ENCODE data around the gene ANXA6. TPM values are rescaled to one million over a fixed set of nuclear protein-coding genes. Genes with fewer than 3 reads are reported as not detected.

ANXA6 gene
- total RNA-seq, 2 experiments from 2014 or later = 518 to 538 TPM

DNA sequence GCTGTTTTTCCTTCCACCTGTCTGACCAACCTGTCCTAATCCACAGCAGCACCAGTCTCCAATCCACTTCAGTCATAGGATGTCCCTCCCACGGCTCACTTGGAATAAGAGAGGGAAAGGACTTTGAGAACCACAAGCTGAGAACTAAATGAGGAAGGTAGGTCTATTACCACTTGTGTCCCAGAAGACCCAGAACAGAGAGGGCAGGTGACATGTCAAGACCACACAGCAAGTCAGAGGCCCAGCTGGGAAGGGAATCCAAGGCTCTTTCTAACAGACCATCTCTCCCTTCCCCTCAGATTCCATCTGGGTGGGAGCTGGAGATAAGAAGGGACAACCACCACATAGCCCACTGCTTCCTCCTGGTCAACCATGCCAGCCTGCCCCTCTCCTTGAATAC is 14.6 kb downstream of the ANXA6 start:
- peak overlapping the region; percentile 93 for H3K27ac Mint-ChIP-seq
- ATAC-seq (ENCODE audit: low read depth) = no peak
- POLR2A ChIA-PET = interaction anchor here (2.4 to 4.7 kb wide), 3 partner anchors 8 to 17 kb away, joined by 14 to 36 read pairs (median 29); partner anchors contain the start of gene ANXA6
- H3K9me3 Mint-ChIP-seq = no peaks in the 10 kb centered on the region
- peak overlapping the region; percentile 26 for H3K4me3 Mint-ChIP-seq
- H3K36me3 Mint-ChIP-seq = peaks cover 51% of the 10 kb centered on the region
- no peaks in the 10 kb centered on the region for H3K27me3 Mint-ChIP-seq
- H3K4me1 Mint-ChIP-seq = peaks cover 85% of the 10 kb centered on the region
- no peak for DNase-seq

GRCh38 chr5:151141535-151141934 is 16.0 kb downstream of the ANXA6 start:
- POLR2A ChIA-PET = interaction anchor here (0.7 to 4.7 kb wide), 9 partner anchors 10 to 111 kb away, joined by 3 to 36 read pairs (median 6); partner anchors contain the start of genes ANXA6 and GM2A
- Mint-ChIP-seq H3K4me1 (peaks cover 83% of the 10 kb centered on the region), H3K36me3 (peaks cover 58% of the 10 kb centered on the region), H3K4me3 (peak overlapping the region; percentile 77), H3K27ac (peak overlapping the region; percentile 84), H3K27me3 (no peaks in the 10 kb centered on the region), H3K9me3 (no peaks in the 10 kb centered on the region)
- ATAC-seq (ENCODE audit: low read depth) = peak; percentile 92
- no peak for DNase-seq

DNA sequence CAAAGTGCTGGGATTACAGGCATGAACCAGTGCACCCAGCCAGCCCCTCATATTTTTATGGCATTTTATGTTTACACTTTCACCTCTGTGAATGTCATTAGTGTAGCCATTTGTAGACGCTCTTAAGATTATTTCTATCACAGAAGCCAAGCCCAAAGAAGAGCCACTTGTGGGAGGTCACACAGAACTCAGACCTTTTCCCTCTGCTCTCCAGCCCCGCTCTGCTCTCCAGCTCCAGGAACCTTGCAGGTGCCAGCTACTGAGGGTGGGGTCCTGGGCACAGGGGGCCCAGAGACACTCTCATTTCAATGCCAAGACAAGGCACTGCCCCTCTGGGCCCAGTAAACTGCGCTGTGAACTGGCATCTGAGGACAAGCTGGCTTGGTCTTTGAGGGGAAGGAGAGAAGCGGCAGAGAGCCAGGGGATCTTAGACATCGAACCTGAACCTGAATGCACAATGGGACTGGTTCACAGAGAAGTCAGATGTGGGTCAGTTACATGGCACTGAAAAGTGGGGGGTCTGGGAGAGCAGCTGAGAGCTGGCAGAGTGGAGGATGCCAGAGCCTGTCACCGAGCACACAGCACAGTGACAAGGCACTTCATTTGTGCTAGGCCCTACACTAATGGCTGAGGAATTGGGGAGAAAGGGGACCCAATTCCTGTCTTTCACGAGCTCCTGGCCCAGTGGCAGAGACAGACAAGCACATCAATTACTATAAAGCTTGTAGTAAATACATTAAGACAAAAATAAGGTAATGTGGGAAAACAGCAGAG is 16.7 kb downstream of the ANXA6 start:
- H3K27ac Mint-ChIP-seq = peak overlapping the region; percentile 84
- no peaks in the 10 kb centered on the region for H3K27me3 Mint-ChIP-seq
- peaks cover 80% of the 10 kb centered on the region for H3K4me1 Mint-ChIP-seq
- no peaks in the 10 kb centered on the region for H3K9me3 Mint-ChIP-seq
- POLR2A ChIA-PET = interaction anchor here (0.9 to 4.7 kb wide), 7 partner anchors 8 to 90 kb away, joined by 3 to 36 read pairs (median 6); partner anchors contain the start of gene ANXA6
- H3K4me3 Mint-ChIP-seq = peak overlapping the region; percentile 77
- ATAC-seq (ENCODE audit: low read depth) (no peak), DNase-seq (no peak)
- peaks cover 57% of the 10 kb centered on the region for H3K36me3 Mint-ChIP-seq

- DNase-seq = no peak
- Mint-ChIP-seq H3K36me3 (peaks cover 56% of the 10 kb centered on the region), H3K4me1 (peaks cover 70% of the 10 kb centered on the region), H3K9me3 (no peaks in the 10 kb centered on the region), H3K27me3 (no peaks in the 10 kb centered on the region), H3K4me3 (no peak overlapping the region), H3K27ac (peak overlapping the region; percentile 63)
- ATAC-seq (ENCODE audit: low read depth) = no peak
- POLR2A ChIA-PET = interaction anchor here (0.7 to 4.7 kb wide), 2 partner anchors 12 to 14 kb away, joined by 3 to 36 read pairs; no protein-coding TSS in a partner anchor
Measured at GRCh38 chr5:151139646-151140045, 17.9 kb downstream of the ANXA6 start.

- DNase-seq (no peak), ATAC-seq (ENCODE audit: low read depth) (no peak)
- no peaks in the 10 kb centered on the region for H3K27me3 Mint-ChIP-seq
- no peaks in the 10 kb centered on the region for H3K9me3 Mint-ChIP-seq
- peak overlapping the region; percentile 63 for H3K27ac Mint-ChIP-seq
- peak overlapping the region; percentile 19 for H3K4me3 Mint-ChIP-seq
- POLR2A ChIA-PET = interaction anchor here (0.6 to 4.7 kb wide), 3 partner anchors 10 to 13 kb away, joined by 3 to 36 read pairs (median 4); no protein-coding TSS in a partner anchor
- peaks cover 54% of the 10 kb centered on the region for H3K36me3 Mint-ChIP-seq
- H3K4me1 Mint-ChIP-seq = peaks cover 64% of the 10 kb centered on the region
Measured at GRCh38 chr5:151139015-151139414, 18.6 kb downstream of the ANXA6 start.

GRCh38 chr5:151138114-151138513 is 19.5 kb downstream of the ANXA6 start:
- DNase-seq = no peak
- Mint-ChIP-seq H3K27ac (peak overlapping the region; percentile 63), H3K4me3 (peak overlapping the region; percentile 2), H3K9me3 (no peaks in the 10 kb centered on the region), H3K36me3 (peaks cover 51% of the 10 kb centered on the region), H3K27me3 (no peaks in the 10 kb centered on the region), H3K4me1 (peaks cover 60% of the 10 kb centered on the region)
- ATAC-seq (ENCODE audit: low read depth) = no peak
- POLR2A ChIA-PET = interaction anchor here (0.7 kb wide), 1 partner anchor 114 kb away, joined by 3 read pairs; no protein-coding TSS in a partner anchor

- DNase-seq (no peak), ATAC-seq (ENCODE audit: low read depth) (no peak)
- Mint-ChIP-seq H3K27me3 (no peaks in the 10 kb centered on the region), H3K27ac (peak overlapping the region; percentile 63), H3K36me3 (peaks cover 53% of the 10 kb centered on the region), H3K9me3 (no peaks in the 10 kb centered on the region), H3K4me1 (peaks cover 58% of the 10 kb centered on the region), H3K4me3 (no peak overlapping the region)
- POLR2A ChIA-PET = no interaction called here
Measured at GRCh38 chr5:151137067-151137825, 20.3 kb downstream of the ANXA6 start.

DNA sequence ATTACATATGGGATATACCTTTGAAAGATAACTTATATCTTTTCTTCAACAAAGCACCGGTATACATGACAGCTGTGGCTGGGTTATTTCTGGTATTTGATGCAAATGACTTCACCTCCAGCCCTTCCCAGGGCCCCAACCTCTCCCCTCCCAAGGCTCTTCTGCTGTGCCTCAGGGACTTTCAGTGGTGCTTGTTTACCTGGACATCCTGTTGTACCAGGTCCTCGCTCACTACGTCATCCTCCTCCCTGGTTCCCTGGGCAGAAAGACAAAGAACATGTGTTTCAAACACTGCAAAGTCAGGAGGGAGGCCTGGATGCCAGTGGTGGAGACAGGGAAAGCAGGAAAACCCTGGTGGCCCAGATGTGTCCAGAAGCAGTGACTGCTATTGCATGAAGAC is 23.4 kb downstream of the ANXA6 start:
- no peak for ATAC-seq (ENCODE audit: low read depth)
- Mint-ChIP-seq H3K27me3 (no peaks in the 10 kb centered on the region), H3K4me3 (no peak overlapping the region), H3K4me1 (peaks cover 51% of the 10 kb centered on the region), H3K27ac (peak overlapping the region; percentile 43), H3K36me3 (peaks cover 55% of the 10 kb centered on the region), H3K9me3 (no peaks in the 10 kb centered on the region)
- DNase-seq = no peak
- POLR2A ChIA-PET = no interaction called here

GRCh38 chr5:151132963-151133362 is 24.6 kb downstream of the ANXA6 start:
- peaks cover 53% of the 10 kb centered on the region for H3K36me3 Mint-ChIP-seq
- H3K4me1 Mint-ChIP-seq = peaks cover 44% of the 10 kb centered on the region
- H3K4me3 Mint-ChIP-seq = no peak overlapping the region
- H3K27ac Mint-ChIP-seq = no peak overlapping the region
- POLR2A ChIA-PET = interaction anchor here (2.4 to 3.8 kb wide), 2 partner anchors 9 to 17 kb away, joined by 6 to 15 read pairs; no protein-coding TSS in a partner anchor
- no peaks in the 10 kb centered on the region for H3K27me3 Mint-ChIP-seq
- ATAC-seq (ENCODE audit: low read depth) (no peak), DNase-seq (no peak)
- H3K9me3 Mint-ChIP-seq = no peaks in the 10 kb centered on the region

DNA sequence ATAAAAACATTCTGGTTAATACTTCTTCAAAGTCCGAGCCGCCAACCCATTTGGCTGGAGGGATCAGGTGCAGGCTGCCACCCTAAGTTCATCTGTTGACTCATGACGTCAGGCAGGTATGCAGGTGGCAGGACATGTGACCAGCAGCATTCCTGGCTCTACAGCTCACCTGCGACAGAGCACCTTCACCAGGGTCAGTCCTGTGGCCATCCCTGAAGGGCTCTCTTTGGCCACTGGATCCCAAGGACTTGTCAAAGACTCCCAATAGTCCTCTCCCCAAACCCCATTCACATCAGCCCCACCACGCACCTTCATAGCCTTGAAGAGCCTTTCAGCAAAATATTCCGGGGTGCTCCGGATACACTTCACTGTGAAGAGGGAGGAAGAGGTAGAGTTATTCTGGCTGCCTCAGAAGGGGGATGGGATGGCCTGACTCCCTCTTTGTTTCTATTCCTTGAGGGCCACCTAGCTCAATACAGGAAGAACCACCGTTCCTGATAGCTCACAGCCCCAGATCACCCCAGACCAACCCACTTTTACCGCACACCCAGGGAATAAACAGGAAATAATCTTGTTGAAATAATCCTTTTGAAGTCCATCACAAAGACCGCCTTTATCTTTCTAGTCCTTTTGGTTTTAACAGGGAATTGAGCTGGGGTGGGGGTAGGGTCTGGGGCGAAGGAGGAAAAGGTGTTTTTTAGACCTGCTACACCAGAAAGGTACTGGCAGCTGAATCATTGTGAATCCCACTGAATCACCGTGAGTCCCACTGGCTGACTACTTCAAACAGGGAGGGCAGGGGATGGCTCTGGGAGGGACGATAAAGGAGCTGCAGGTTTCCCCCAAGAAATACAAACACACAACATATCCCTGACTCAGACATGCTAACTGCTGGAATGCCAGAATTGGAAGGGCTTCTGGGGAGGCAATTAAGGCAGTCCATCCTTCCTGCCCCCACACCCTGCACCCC is 26.4 kb downstream of the ANXA6 start:
- POLR2A ChIA-PET = interaction anchor here (2.4 to 3.8 kb wide), 2 partner anchors 11 to 18 kb away, joined by 6 to 15 read pairs; no protein-coding TSS in a partner anchor
- peaks cover 47% of the 10 kb centered on the region for H3K36me3 Mint-ChIP-seq
- no peaks in the 10 kb centered on the region for H3K9me3 Mint-ChIP-seq
- H3K27me3 Mint-ChIP-seq = no peaks in the 10 kb centered on the region
- H3K4me1 Mint-ChIP-seq = peaks cover 44% of the 10 kb centered on the region
- H3K27ac Mint-ChIP-seq = peak overlapping the region; percentile 87
- peak overlapping the region; percentile 15 for H3K4me3 Mint-ChIP-seq
- ATAC-seq (ENCODE audit: low read depth) (peak; percentile 27), DNase-seq (no peak)

- H3K27me3 Mint-ChIP-seq = no peaks in the 10 kb centered on the region
- H3K27ac Mint-ChIP-seq = no peak overlapping the region
- POLR2A ChIA-PET = interaction anchor here (1.0 to 3.8 kb wide), 5 partner anchors 11 to 35 kb away, joined by 3 to 15 read pairs (median 6); no protein-coding TSS in a partner anchor
- DNase-seq (no peak), ATAC-seq (ENCODE audit: low read depth) (no peak)
- peaks cover 50% of the 10 kb centered on the region for H3K4me1 Mint-ChIP-seq
- H3K36me3 Mint-ChIP-seq = peaks cover 50% of the 10 kb centered on the region
- H3K4me3 Mint-ChIP-seq = no peak overlapping the region
- H3K9me3 Mint-ChIP-seq = no peaks in the 10 kb centered on the region
Measured at GRCh38 chr5:151130235-151130921, 27.2 kb downstream of the ANXA6 start.

GRCh38 chr5:151128817-151129216 is 28.8 kb downstream of the ANXA6 start:
- ATAC-seq (ENCODE audit: low read depth) (no peak), DNase-seq (no peak)
- POLR2A ChIA-PET = interaction anchor here (0.8 to 3.8 kb wide), 5 partner anchors 13 to 124 kb away, joined by 3 to 15 read pairs (median 3); partner anchors contain the start of gene GM2A
- no peak overlapping the region for H3K4me3 Mint-ChIP-seq
- peaks cover 62% of the 10 kb centered on the region for H3K4me1 Mint-ChIP-seq
- peak overlapping the region; percentile 36 for H3K27ac Mint-ChIP-seq
- H3K9me3 Mint-ChIP-seq = no peaks in the 10 kb centered on the region
- H3K27me3 Mint-ChIP-seq = no peaks in the 10 kb centered on the region
- H3K36me3 Mint-ChIP-seq = peaks cover 51% of the 10 kb centered on the region
